Stimulated activated CD8-positive, alpha-beta memory T cell treated with anti-CD3 and anti-CD28 coated beads, Interleukin-12 subunit alpha, Interleukin-12 subunit beta, amount 100 ng/mL, for 24 hours (primary cell): ENCODE measurements around the gene E2F4.

Experiments used
- DNase-seq: peaks from one replicate; pipeline ENCODE4 v3.0.0-alpha.2; 2020; ENCODE audit errors: extremely low read depth

The E2F4 gene

GRCh38 chr16:67190448-67191399 is 1.2 kb upstream of the E2F4 start:
- no peak for DNase-seq

GRCh38 chr16:67191411-67191994 is 452 bp upstream of the E2F4 start:
- no peak for DNase-seq

- DNase-seq, result no peak
Measured at GRCh38 chr16:67192781-67193361, 916 bp downstream of the E2F4 start.

GRCh38 chr16:67193536-67193935 is 1.6 kb downstream of the E2F4 start:
- DNase-seq, result no peak

- DNase-seq, result no peak
Measured at GRCh38 chr16:67194260-67194659, 2.3 kb downstream of the E2F4 start.

- DNase-seq, result no peak
Measured at GRCh38 chr16:67195676-67196075, 3.7 kb downstream of the E2F4 start.

GRCh38 chr16:67196881-67197280 is 4.9 kb downstream of the E2F4 start:
- no peak for DNase-seq

GRCh38 chr16:67197704-67198103 is 5.7 kb downstream of the E2F4 start:
- no peak for DNase-seq

- DNase-seq, result no peak
Measured at GRCh38 chr16:67198238-67198734, 6.3 kb downstream of the E2F4 start.

GRCh38 chr16:67199011-67199807 is 7.3 kb downstream of the E2F4 start, which contains the start of gene ELMO3:
TSS of gene ELMO3 (plus strand) at chr16:67199131. CDS start at chr16:67199327, 196 bp downstream.
- no peak for DNase-seq

- no peak for DNase-seq
Measured at GRCh38 chr16:67199808-67200198, 7.8 kb downstream of the E2F4 start.

GRCh38 chr16:67200491-67200890 is 8.5 kb downstream of the E2F4 start:
- no peak for DNase-seq

GRCh38 chr16:67201411-67202345 is 9.7 kb downstream of the E2F4 start:
- DNase-seq, result no peak

- no peak for DNase-seq
Measured at GRCh38 chr16:67202426-67202825, 10.5 kb downstream of the E2F4 start.

- no peak for DNase-seq
Measured at GRCh38 chr16:67202956-67203493, 11.1 kb downstream of the E2F4 start.

GRCh38 chr16:67204076-67204475 is 12.1 kb downstream of the E2F4 start:
- DNase-seq, result no peak

- DNase-seq, result no peak
Measured at GRCh38 chr16:67206129-67206837, 14.3 kb downstream of the E2F4 start.

GRCh38 chr16:67206838-67207248 is 14.9 kb downstream of the E2F4 start:
- no peak for DNase-seq

- DNase-seq, result no peak
Measured at GRCh38 chr16:67207249-67208091, 15.5 kb downstream of the E2F4 start.
